ENCODE data around the gene SLC23A2.
A peak's percentile ranks its signal among the peaks of the same experiment; 100 is the strongest.

Gene SLC23A2

DNA sequence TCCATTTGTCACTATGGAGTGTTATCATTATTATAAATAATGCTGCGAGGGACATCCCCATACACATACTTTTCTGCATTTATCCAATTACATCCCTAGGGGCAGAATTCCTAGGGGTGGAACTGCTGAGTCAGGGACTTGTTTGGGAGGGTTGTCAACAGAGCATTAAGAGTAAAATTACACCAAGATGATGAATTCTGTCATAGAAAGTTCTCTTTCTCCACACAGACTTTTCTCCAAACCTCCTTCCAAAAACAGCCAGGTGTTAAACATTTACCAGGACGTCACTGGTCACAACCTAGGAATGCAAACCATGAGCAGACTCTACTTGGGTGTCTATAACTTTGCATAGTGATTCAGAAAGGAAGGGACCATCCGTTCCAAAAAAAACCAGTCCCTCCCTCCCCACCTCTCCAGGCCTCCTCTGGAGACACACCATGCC is 184.1 kb downstream of the SLC23A2 start:
- no peak for DNase-seq (ENCODE audit: low read depth in 3 of 3, low spot score in 1 of 3)

- no peak for DNase-seq (ENCODE audit: low read depth in 3 of 3, low spot score in 1 of 3)
Observed at GRCh38 chr20:4815628-4816027, 185.7 kb downstream of the SLC23A2 start.

DNA sequence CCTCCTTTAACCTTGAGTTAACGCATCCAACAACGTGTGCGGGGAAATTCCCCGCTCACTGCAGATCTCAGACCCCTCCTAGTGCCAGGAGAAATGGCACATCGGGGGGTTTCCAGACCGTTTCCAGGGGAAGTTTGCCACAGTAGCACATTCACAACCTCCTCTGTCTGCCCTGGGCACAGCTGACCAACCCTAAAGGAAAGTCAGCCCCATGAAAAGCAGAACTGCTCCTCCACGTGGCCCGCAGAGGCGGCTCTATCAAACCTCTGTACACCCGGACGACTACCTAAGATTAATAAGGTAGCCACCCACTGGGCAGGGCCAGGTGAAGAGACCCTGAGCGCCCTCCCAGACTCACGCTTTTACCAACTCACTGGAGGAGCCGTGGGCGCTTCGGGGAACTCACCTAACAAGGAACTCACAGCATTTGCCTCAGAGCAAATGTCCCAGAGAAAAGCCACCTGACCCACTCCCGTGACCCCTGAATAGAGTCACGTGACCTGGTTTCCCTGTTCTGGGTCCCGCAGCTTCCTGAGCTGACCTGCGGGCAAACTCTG is 186.5 kb downstream of the SLC23A2 start:
- DNase-seq (ENCODE audit: low read depth in 3 of 3, low spot score in 1 of 3): peak in 2 of 3 donors; percentile 50 to 70

- peak in 2 of 3 donors; percentile 48 to 61 for DNase-seq (ENCODE audit: low read depth in 3 of 3, low spot score in 1 of 3)
Observed at GRCh38 chr20:4813863-4814695, 187.2 kb downstream of the SLC23A2 start.

DNA sequence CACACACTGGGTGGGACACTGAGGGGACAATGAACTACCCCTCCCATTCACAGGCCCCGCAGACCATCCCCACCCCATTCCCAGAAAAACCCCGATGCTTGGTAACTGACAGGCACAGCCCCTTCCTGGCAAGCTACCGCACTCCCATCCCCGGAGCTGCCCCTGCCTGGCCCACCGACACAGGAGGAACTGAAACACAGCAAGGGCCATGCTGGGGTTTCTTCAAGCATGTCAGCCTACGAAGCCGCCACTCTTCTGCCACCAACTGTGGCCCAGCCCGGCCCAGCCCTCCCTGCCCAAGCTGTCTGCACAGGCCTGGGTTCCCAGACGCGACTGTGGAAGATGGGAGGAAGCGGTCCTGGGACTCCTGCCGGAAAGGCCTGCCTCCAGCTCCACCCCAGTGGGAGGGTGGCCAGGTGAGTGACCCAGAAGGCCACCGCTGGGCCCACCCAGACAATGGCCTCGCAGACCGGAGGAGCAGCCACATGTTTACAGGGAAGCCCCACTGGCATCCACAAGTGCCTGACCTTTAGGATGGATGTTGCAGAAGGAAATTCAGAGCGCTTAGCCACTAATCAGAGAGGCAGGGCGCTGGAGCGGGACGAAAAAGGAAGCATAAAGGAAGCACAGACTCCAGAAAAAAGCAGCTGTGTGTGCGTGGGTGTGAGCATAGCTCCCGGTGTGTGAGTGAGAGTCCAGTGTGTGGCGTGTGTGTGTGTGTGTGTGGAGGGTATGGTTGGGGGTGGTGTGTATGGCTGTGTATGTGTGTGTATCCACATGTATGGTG is 188.0 kb downstream of the SLC23A2 start:
- DNase-seq (ENCODE audit: low read depth in 3 of 3, low spot score in 1 of 3): no peak

- no peak for DNase-seq (ENCODE audit: low read depth in 3 of 3, low spot score in 1 of 3)
Observed at GRCh38 chr20:4812641-4813075, 188.7 kb downstream of the SLC23A2 start.

GRCh38 chr20:4812216-4812615 is 189.1 kb downstream of the SLC23A2 start:
- DNase-seq (ENCODE audit: low read depth in 3 of 3, low spot score in 1 of 3): no peak

DNA sequence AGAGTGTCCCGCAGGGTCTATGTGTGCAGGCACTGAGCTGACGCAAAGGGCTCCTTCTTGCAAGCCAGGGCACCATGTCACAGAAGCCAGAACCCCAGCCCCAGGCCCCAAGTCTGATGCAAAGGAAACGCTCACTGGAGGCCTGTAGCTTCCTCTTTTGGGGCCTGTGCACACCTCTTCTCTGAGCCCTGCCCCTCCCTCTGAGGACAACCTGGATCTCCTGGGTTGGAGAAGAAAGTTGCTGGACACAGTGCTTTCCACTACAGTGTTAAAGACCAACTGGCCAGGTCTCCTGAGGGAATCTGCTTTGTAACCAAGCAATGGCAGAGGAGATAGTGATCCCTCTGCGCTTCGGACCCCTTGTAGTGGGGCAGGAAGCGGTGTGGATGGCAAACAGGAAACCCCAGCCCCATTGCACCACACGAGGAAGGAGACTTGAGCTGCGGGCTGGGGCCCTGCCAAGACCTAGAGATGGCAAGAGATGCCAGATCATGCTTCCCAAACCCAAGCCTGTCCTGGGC is 189.6 kb downstream of the SLC23A2 start:
- DNase-seq (ENCODE audit: low read depth in 3 of 3, low spot score in 1 of 3): peak in 1 of 3 donors; percentile 40

DNA sequence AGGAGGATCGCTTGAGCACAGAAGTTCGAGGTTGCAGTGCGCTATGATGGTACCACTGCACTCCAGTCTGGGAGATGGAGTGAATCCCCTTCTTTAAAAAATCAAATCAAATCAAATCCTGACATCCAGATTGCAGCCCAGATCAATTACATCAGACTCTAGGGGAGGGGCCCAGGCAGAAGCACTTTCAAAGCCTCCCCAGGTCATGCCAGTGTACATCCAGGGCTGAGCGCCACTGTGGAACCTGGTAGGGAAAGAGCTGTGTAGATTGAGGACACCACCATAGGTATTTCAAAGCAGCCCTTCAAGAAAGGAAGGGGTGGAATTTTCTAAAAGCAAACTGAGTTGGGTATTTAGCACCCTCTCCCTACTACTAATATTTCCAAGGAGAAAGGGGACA is 190.1 kb downstream of the SLC23A2 start:
- no peak for DNase-seq (ENCODE audit: low read depth in 3 of 3, low spot score in 1 of 3)

- DNase-seq (ENCODE audit: low read depth in 3 of 3, low spot score in 1 of 3): no peak
Observed at GRCh38 chr20:4810426-4811019, 190.8 kb downstream of the SLC23A2 start.

GRCh38 chr20:4809707-4810106 is 191.6 kb downstream of the SLC23A2 start:
- DNase-seq (ENCODE audit: low read depth in 3 of 3, low spot score in 1 of 3): no peak

- no peak for DNase-seq (ENCODE audit: low read depth in 3 of 3, low spot score in 1 of 3)
Observed at GRCh38 chr20:4808872-4809271, 192.4 kb downstream of the SLC23A2 start.

DNA sequence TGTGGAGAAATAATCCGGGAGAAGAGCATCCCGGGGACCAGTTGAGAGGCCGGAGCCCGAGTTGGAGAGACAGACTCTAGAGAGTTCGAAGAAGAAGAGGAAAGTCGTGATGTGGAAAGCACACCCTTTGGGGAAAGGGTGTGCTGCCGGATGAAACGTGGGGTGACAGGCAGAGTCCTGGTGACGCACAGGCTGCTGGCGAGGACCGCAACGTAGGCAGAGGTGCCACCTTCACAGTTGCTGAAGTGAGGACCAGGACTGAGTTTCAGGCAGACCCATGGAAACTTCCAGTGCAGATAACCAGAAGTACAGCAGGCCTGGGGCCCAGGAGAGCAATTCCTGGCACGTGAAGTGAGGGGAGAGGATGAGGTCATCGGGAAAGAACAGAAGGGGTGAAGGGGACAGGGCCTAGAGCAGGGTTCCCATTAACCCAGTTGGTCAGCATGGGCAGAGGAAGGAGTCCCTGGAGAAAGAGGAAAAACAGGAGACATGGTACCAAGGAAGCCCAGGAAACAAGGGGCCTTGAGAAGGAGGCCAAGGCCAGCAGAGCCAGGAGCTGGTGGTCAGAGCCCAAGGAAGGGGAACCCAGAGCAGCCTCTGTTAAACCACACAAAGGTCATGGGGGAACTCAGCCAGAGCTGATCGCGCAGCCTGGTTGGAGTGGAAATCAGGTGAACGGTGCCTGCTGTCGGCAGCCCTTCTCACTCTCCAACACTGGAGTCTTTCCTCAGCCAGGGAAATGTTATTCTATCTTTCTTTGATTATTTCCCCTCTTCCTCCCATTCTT is 195.5 kb downstream of the SLC23A2 start:
- no peak for DNase-seq (ENCODE audit: low read depth in 3 of 3, low spot score in 1 of 3)

DNA sequence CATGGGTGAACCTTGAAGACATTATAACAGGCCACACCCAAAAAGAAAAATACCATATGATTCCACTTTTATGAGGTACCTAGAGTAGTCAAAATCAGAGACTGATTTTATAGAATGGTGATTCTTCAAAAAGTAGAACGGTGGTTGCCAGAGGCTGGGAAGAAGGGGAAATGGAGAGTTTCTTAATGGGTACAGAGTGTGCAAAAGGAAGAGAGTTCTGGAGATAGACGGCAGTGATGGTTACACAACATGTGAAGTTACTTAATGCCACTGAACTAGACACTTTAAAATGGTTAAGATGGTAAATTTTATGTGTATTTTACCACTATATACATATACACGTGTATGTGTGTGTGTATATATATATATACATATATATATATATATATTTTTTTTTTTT is 198.8 kb downstream of the SLC23A2 start:
- DNase-seq (ENCODE audit: low read depth in 3 of 3, low spot score in 1 of 3): no peak
